Cerebellar cortex (tissue), 1 donor: ENCODE measurements around the gene USP22.
A peak's percentile ranks its signal among the peaks of the same experiment; 100 is the strongest.

Experiments
- DNase-seq: peaks from one replicate; pipeline ENCODE4 v3.0.0-alpha.2; 2015; ENCODE audit warnings: low spot score

USP22 gene

GRCh38 chr17:21019976-21020586, 22.7 kb downstream of the USP22 start:
- DNase-seq = peak; percentile 80

GRCh38 chr17:21018894-21019293, 23.9 kb downstream of the USP22 start:
- DNase-seq = no peak

GRCh38 chr17:21017861-21018260, 24.9 kb downstream of the USP22 start:
- no peak for DNase-seq

GRCh38 chr17:21017256-21017655, 25.6 kb downstream of the USP22 start:
- DNase-seq = no peak

- no peak for DNase-seq
Measured at GRCh38 chr17:21016826-21017225, 26.0 kb downstream of the USP22 start.

- no peak for DNase-seq
Measured at GRCh38 chr17:21015564-21015963, 27.2 kb downstream of the USP22 start.

- no peak for DNase-seq
Measured at GRCh38 chr17:21014498-21014897, 28.3 kb downstream of the USP22 start.

- no peak for DNase-seq
Measured at GRCh38 chr17:21013983-21014382, 28.8 kb downstream of the USP22 start.

- no peak for DNase-seq
Measured at GRCh38 chr17:21012736-21013135, 30.1 kb downstream of the USP22 start.

GRCh38 chr17:21010705-21011596, 31.9 kb downstream of the USP22 start:
- DNase-seq = no peak

- no peak for DNase-seq
Measured at GRCh38 chr17:21008992-21009671, 33.7 kb downstream of the USP22 start.

- no peak for DNase-seq
Measured at GRCh38 chr17:21008160-21008915, 34.5 kb downstream of the USP22 start.

- DNase-seq = no peak
Measured at GRCh38 chr17:21007646-21008045, 35.2 kb downstream of the USP22 start.

GRCh38 chr17:21005803-21006202, 37.0 kb downstream of the USP22 start:
- DNase-seq = no peak

- DNase-seq = no peak
Measured at GRCh38 chr17:21005367-21005766, 37.4 kb downstream of the USP22 start.

- peak; percentile 37 for DNase-seq
Measured at GRCh38 chr17:21004016-21004930, 38.5 kb downstream of the USP22 start.

- DNase-seq = no peak
Measured at GRCh38 chr17:21003007-21003621, 39.7 kb downstream of the USP22 start.

- DNase-seq = no peak
Measured at GRCh38 chr17:21002309-21003006, 40.4 kb downstream of the USP22 start.

- DNase-seq = peak; percentile 31
Measured at GRCh38 chr17:21001813-21002221, 41.0 kb downstream of the USP22 start.
